RWPE2 (cell line): ENCODE results near the gene BAHCC1.
A peak's percentile ranks its signal among the peaks of the same experiment; 100 is the strongest.

ENCODE experiments used
- ATAC-seq: fragments of 200-7000 bp; cut with Tn5 transposase; 3 replicates; pipeline ENCODE4 v1.9.1; 2021; ENCODE audit warnings: low read depth
- DNase-seq: peaks from one replicate; pipeline ENCODE4 v3.0.0-alpha.2; 2020; ENCODE audit warnings: low spot score
- H3K27ac ChIP-seq: fragments of 450-650 bp; 2 replicates; pipeline ENCODE4 v1.5.1; 2017; ENCODE audit warnings: mild to moderate bottlenecking; ENCODE audit not compliant: poor library complexity, severe bottlenecking
- H3K27me3 ChIP-seq: fragments of 250-450 bp; sonication (Bioruptor Pico); 2 replicates; pipeline ENCODE4 v1.5.1; 2021; ENCODE audit warnings: mild to moderate bottlenecking, moderate library complexity; ENCODE audit not compliant: insufficient read depth, poor library complexity, severe bottlenecking
- H3K36me3 ChIP-seq: fragments of 250-450 bp; sonication (Bioruptor Pico); 2 replicates; pipeline ENCODE4 v1.5.1; 2020; ENCODE audit warnings: low read depth, mild to moderate bottlenecking, moderate library complexity
- H3K4me1 ChIP-seq: fragments of 250-450 bp; sonication (Bioruptor Pico); 2 replicates; pipeline ENCODE4 v1.5.1; 2021; ENCODE audit warnings: mild to moderate bottlenecking, moderate library complexity; ENCODE audit not compliant: insufficient read depth, poor library complexity, severe bottlenecking
- H3K4me3 ChIP-seq: fragments of 250-450 bp; sonication (Bioruptor Pico); 2 replicates; pipeline ENCODE4 v1.5.1; 2021; ENCODE audit warnings: mild to moderate bottlenecking, moderate library complexity; ENCODE audit not compliant: severe bottlenecking
- H3K9me3 ChIP-seq: fragments of 250-450 bp; sonication (Bioruptor Pico); 2 replicates; pipeline ENCODE4 v1.5.1; 2021; ENCODE audit warnings: mild to moderate bottlenecking, moderate library complexity; ENCODE audit not compliant: severe bottlenecking
- TF ChIP-seq, protein P1 (sequence below): fragments of 450-650 bp; IDR thresholded peaks from one replicate; pipeline ENCODE4 v1.5.1; 2017; ENCODE audit warnings: mild to moderate bottlenecking, moderate library complexity; ENCODE audit not compliant: poor library complexity, severe bottlenecking

The BAHCC1 gene

DNA sequence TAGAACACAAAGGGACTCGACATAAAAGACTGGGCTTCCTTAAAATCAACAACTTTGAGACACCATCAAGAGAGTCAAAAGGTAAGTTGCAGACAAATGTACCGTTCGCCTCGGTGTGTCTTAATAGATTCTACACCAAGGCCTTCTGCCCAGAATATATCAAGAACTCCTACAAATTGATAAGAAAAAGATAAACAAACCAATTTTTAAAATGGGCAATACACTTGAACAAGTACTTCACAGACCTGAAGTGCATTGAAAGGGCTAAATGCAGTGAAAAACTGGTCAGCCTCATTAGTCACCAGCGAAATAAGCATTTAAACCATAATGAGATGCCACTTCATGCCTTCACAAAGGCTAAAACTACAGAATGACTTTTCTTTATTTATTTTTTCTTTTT, 20.4 kb upstream of the BAHCC1 start:
- no peaks in the 10 kb centered on the region for H3K27me3 ChIP-seq
- no peaks in the 10 kb centered on the region for H3K36me3 ChIP-seq
- no peaks in the 10 kb centered on the region for H3K9me3 ChIP-seq
- no peak overlapping the region for H3K4me3 ChIP-seq
- H3K4me1 ChIP-seq, result no peaks in the 10 kb centered on the region
- ATAC-seq, result no peak
- no peak for DNase-seq
- TF ChIP-seq, protein P1, sequence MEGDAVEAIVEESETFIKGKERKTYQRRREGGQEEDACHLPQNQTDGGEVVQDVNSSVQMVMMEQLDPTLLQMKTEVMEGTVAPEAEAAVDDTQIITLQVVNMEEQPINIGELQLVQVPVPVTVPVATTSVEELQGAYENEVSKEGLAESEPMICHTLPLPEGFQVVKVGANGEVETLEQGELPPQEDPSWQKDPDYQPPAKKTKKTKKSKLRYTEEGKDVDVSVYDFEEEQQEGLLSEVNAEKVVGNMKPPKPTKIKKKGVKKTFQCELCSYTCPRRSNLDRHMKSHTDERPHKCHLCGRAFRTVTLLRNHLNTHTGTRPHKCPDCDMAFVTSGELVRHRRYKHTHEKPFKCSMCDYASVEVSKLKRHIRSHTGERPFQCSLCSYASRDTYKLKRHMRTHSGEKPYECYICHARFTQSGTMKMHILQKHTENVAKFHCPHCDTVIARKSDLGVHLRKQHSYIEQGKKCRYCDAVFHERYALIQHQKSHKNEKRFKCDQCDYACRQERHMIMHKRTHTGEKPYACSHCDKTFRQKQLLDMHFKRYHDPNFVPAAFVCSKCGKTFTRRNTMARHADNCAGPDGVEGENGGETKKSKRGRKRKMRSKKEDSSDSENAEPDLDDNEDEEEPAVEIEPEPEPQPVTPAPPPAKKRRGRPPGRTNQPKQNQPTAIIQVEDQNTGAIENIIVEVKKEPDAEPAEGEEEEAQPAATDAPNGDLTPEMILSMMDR, result no peak
- H3K27ac ChIP-seq, result no peak overlapping the region

DNA sequence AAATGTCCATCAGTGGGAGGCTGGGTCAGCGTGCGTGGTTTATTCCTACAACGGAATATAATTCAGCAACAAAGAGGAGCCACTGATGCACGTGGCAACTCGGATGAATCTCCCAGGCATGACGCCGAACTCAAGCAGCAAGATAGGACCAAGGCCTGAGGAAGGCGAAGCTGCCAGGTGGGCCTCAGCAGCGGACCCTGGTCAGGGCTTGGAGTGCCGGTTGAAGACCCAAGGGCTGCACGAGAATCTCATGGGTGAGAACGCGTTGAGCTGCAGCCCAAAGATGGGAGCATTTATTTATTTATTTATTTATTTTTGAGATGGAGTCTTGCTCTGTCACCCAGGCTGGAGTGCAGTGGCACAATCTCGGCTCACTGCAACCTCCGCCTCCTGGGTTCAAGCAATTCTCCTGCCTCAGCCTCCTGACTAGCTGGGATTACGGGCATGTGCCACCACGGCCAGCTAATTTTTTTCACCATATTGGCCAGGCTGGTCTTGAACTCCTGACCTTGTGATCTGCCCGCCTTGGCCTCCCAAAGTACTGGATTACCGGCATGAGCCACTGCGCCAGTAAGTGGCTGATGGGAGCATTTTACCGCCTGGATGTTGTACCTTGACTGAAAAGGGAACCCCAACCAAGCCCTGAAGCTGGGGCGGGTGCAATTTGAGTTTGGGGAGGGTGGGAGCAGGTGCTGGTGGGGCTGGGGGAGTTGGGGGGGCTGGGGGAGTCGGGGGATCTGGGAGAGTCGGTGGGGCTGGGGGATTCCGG, 18.1 kb upstream of the BAHCC1 start:
- TF ChIP-seq, protein P1, result no peak
- Histone ChIP-seq H3K4me3 (no peak overlapping the region), H3K4me1 (no peaks in the 10 kb centered on the region), H3K27ac (no peak overlapping the region), H3K36me3 (no peaks in the 10 kb centered on the region), H3K9me3 (no peaks in the 10 kb centered on the region), H3K27me3 (no peaks in the 10 kb centered on the region)
- DNase-seq (no peak), ATAC-seq (no peak)

DNA sequence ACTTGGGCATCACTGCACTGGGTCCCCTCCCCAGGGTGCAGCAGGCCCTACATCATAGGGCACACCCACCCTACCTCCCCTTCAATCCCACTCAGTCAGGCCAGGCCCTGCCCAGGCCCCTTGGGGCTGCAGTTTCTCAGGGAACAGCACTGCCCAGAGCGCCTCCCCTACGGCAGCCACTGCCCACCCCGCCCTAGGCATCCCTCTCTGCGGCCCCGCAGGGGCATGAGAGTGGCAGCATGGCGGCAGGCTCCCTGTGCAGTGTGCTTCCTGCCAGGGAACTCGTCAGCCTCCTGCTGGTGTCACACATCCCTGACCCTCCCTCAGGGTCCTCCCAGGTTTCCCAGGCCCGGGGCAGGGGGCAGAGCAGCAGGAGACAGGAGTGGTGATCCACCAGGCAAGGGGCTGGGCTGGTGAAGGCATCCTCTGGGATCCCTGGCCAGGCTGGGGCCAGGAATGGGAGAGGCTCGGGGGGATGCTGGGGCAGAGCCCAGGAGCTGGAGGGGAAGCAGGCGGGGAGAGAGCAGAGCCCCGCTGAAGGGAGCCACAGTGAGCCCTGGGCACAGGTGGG, 16.2 kb upstream of the BAHCC1 start:
- Histone ChIP-seq H3K9me3 (no peaks in the 10 kb centered on the region), H3K27me3 (no peaks in the 10 kb centered on the region), H3K4me1 (no peaks in the 10 kb centered on the region), H3K27ac (peak overlapping the region; percentile 7), H3K4me3 (peak overlapping the region; percentile 19), H3K36me3 (no peaks in the 10 kb centered on the region)
- TF ChIP-seq, protein P1, result no peak
- peak; percentile 66 for DNase-seq
- peak; percentile 3; the same call in 2 of the 3 replicates for ATAC-seq

DNA sequence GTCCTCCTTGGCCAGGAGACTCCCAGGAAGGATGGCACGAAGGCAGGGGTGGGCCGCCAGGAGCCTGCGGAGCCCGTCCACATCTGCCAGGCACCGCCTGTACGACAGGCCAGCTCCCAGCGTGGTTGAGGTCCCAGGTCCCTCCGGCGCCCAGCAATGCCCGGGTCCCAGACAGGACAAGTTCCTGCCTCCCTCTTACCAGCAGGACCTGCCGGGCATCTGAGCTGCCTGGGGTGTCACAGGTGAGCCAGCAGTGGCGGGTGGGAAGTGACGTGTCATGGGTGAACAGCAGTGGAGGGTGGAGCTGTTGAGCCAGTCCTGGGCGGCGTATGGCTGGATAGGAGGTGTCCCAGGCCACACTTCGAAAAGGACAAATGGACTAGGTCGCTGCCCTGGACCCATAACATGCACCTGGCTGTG, 15.7 kb upstream of the BAHCC1 start:
- H3K4me1 ChIP-seq, result no peaks in the 10 kb centered on the region
- no peaks in the 10 kb centered on the region for H3K27me3 ChIP-seq
- peak overlapping the region; percentile 19 for H3K4me3 ChIP-seq
- H3K36me3 ChIP-seq, result no peaks in the 10 kb centered on the region
- peak overlapping the region; percentile 7 for H3K27ac ChIP-seq
- ATAC-seq (peak; percentile 92), DNase-seq (peak; percentile 90)
- TF ChIP-seq, protein P1, result no peak
- H3K9me3 ChIP-seq, result no peaks in the 10 kb centered on the region

DNA sequence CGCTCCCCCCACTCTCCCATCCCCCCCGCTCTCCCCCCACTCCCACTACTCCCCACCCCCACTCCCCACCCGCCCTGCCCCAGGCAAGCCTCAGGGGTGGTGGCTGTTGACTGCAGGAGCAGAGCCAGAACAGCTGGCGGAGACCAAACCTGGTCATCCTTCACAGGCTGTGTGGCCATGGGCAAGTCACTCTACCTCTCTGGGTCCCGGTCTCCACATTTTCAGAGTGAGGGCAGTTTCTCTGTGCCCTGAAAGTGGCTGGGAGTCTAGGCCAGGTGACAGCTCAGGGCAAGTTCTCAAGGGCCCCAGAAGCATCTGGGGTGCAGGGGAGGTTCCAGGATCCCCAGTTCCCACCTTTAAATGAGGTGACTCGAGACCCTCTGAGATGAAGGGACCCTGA, 15.1 kb upstream of the BAHCC1 start:
- Histone ChIP-seq H3K27me3 (no peaks in the 10 kb centered on the region), H3K36me3 (no peaks in the 10 kb centered on the region), H3K9me3 (no peaks in the 10 kb centered on the region), H3K27ac (no peak overlapping the region), H3K4me1 (no peaks in the 10 kb centered on the region), H3K4me3 (no peak overlapping the region)
- ATAC-seq (no peak), DNase-seq (no peak)
- TF ChIP-seq, protein P1, result no peak
